WTC11 (cell line): ENCODE data around the gene TRMT1L. TPM values are rescaled to one million over a fixed set of nuclear protein-coding genes. Genes with fewer than 3 reads are reported as not detected.

Experiments used
- ATAC-seq: fragments of 200-7000 bp; cut with Tn5 transposase; 2 replicates; pipeline ENCODE4 v1.10.0; 2021; ENCODE audit warnings: mild to moderate bottlenecking, moderate library complexity
- CTCF ChIA-PET: fragments of 300-600 bp; sonication (Branson Sonifier 250); formaldehyde crosslinking; loops from one replicate; lab custom pipeline; 2021; ENCODE audit warnings: antibody characterized with exemption; lab: Charles Lee
- POLR2A ChIA-PET: fragments of 350-600 bp; sonication (Branson Sonifier 250); formaldehyde crosslinking; loops from one replicate; lab custom pipeline; 2021; ENCODE audit warnings: antibody characterized with exemption; lab: Charles Lee
- DNase-seq: peaks from one replicate; pipeline ENCODE4 v3.0.0; 2021; ENCODE audit warnings: low spot score
- H3K27ac Mint-ChIP-seq: 2 replicates; pipeline ENCODE4 v1.8.0; 2021; ENCODE audit warnings: mixed read lengths
- H3K27me3 Mint-ChIP-seq: 2 replicates; pipeline ENCODE4 v1.8.0; 2021; ENCODE audit warnings: low read depth, mild to moderate bottlenecking, moderate library complexity, mixed read lengths
- H3K36me3 Mint-ChIP-seq: 2 replicates; pipeline ENCODE4 v1.8.0; 2021; ENCODE audit warnings: mixed read lengths
- H3K4me1 Mint-ChIP-seq: 2 replicates; pipeline ENCODE4 v1.8.0; 2022; ENCODE audit warnings: mixed read lengths
- H3K4me3 Mint-ChIP-seq: 2 replicates; pipeline ENCODE4 v1.8.0; 2021; ENCODE audit warnings: mild to moderate bottlenecking, moderate library complexity, mixed read lengths
- H3K9me3 Mint-ChIP-seq: 2 replicates; pipeline ENCODE4 v1.8.0; 2021; ENCODE audit warnings: mixed read lengths
- ARID4B ChIP-seq: sonication (generic); formaldehyde crosslinking; IDR thresholded peaks from 2 replicates; pipeline ENCODE4 v1.8.0; 2023; ENCODE audit warnings: missing genetic modification reagents, mild to moderate bottlenecking, borderline replicate concordance
- ATF2 ChIP-seq: sonication (generic); formaldehyde crosslinking; IDR thresholded peaks from 2 replicates; pipeline ENCODE4 v1.8.1; 2022; ENCODE audit warnings: low read depth, missing genetic modification reagents, borderline replicate concordance
- EMX1 ChIP-seq: fragments of 250-450 bp; sonication (Bioruptor Pico); IDR thresholded peaks from 2 replicates; pipeline ENCODE4 v1.8.0; 2021; ENCODE audit warnings: mild to moderate bottlenecking
- ESRRA ChIP-seq: sonication (generic); formaldehyde crosslinking; IDR thresholded peaks from 2 replicates; pipeline ENCODE4 v1.8.1; 2022; ENCODE audit warnings: mild to moderate bottlenecking, missing genetic modification reagents, borderline replicate concordance
- GABPB1 ChIP-seq: sonication (generic); formaldehyde crosslinking; IDR thresholded peaks from 2 replicates; pipeline ENCODE4 v1.8.1; 2023; ENCODE audit warnings: mild to moderate bottlenecking, missing genetic modification reagents
- IRF1 ChIP-seq: sonication (generic); formaldehyde crosslinking; IDR thresholded peaks from 2 replicates; pipeline ENCODE4 v1.8.0; 2023; ENCODE audit warnings: missing genetic modification reagents
- IRF2 ChIP-seq: sonication (generic); formaldehyde crosslinking; IDR thresholded peaks from 2 replicates; pipeline ENCODE4 v1.8.0; 2022; ENCODE audit warnings: low read depth, missing genetic modification reagents, borderline replicate concordance
- JAZF1 ChIP-seq: fragments of 250-450 bp; sonication (Bioruptor Pico); IDR thresholded peaks from 2 replicates; pipeline ENCODE4 v1.9.0; 2021; ENCODE audit warnings: moderate library complexity, mild to moderate bottlenecking, inconsistent platforms
- KAT7 ChIP-seq: sonication (generic); formaldehyde crosslinking; IDR thresholded peaks from 2 replicates; pipeline ENCODE4 v1.8.1; 2023; ENCODE audit warnings: missing genetic modification reagents, mild to moderate bottlenecking, borderline replicate concordance
- NR1H2 ChIP-seq: sonication (generic); formaldehyde crosslinking; IDR thresholded peaks from 2 replicates; pipeline ENCODE4 v1.9.0; 2021; ENCODE audit warnings: mild to moderate bottlenecking, moderate library complexity, missing genetic modification reagents
- PREB ChIP-seq: sonication (generic); formaldehyde crosslinking; IDR thresholded peaks from 2 replicates; pipeline ENCODE4 v1.8.1; 2022; ENCODE audit warnings: mild to moderate bottlenecking, missing genetic modification reagents, moderate library complexity, borderline replicate concordance
- RELA ChIP-seq: sonication (generic); formaldehyde crosslinking; IDR thresholded peaks from 2 replicates; pipeline ENCODE4 v1.8.1; 2022; ENCODE audit warnings: missing genetic modification reagents, mild to moderate bottlenecking, borderline replicate concordance
- SMAD4 ChIP-seq: sonication (generic); formaldehyde crosslinking; IDR thresholded peaks from 2 replicates; pipeline ENCODE4 v1.8.0; 2022; ENCODE audit warnings: mild to moderate bottlenecking, missing genetic modification reagents
- ZBTB21 ChIP-seq: sonication (generic); formaldehyde crosslinking; IDR thresholded peaks from 2 replicates; pipeline ENCODE4 v1.8.1; 2023; ENCODE audit warnings: mild to moderate bottlenecking, missing genetic modification reagents, borderline replicate concordance
- ZNF532 ChIP-seq: fragments of 250-450 bp; sonication (Bioruptor Pico); IDR thresholded peaks from 2 replicates; pipeline ENCODE4 v1.9.0; 2021; ENCODE audit warnings: mild to moderate bottlenecking, borderline replicate concordance
- ZNF671 ChIP-seq: fragments of 250-450 bp; sonication (Bioruptor Pico); IDR thresholded peaks from 2 replicates; pipeline ENCODE4 v1.8.0; 2021; ENCODE audit warnings: mild to moderate bottlenecking
- ZSCAN18 ChIP-seq: fragments of 250-450 bp; sonication (Bioruptor Pico); IDR thresholded peaks from 2 replicates; pipeline ENCODE4 v2.1.2; 2022; ENCODE audit warnings: mild to moderate bottlenecking, moderate library complexity
- total RNA-seq: library from RNA; stranded (reverse); gene quantifications from 3 replicates; pipeline ENCODE4 v1.2.3, GENCODE V29; 2021

Gene TRMT1L
- total RNA-seq, 1 experiment from 2014 or later, result 24.7 TPM

- no peak for DNase-seq
- Mint-ChIP-seq H3K9me3 (no peaks in the 10 kb centered on the region), H3K36me3 (no peaks in the 10 kb centered on the region), H3K4me3 (peak overlapping the region; percentile 18), H3K27ac (peak overlapping the region; percentile 94), H3K27me3 (no peaks in the 10 kb centered on the region), H3K4me1 (peaks cover 80% of the 10 kb centered on the region)
- ChIA-PET CTCF (no interaction called here), POLR2A (no interaction called here)
- ATAC-seq, result peak; percentile 62
- TF ChIP-seq NR1H2 (CRISPR knock-in tag) (no peak), EMX1 (CRISPR knock-in tag) (no peak), IRF2 (CRISPR knock-in tag) (no peak), ESRRA (CRISPR knock-in tag) (no peak), ATF2 (CRISPR knock-in tag) (no peak), GABPB1 (CRISPR knock-in tag) (no peak), IRF1 (no peak), ZBTB21 (CRISPR knock-in tag) (no peak)
Measured at GRCh38 chr1:185074307-185074706, 82.4 kb downstream of the TRMT1L start.

GRCh38 chr1:185073725-185074124, 83.0 kb downstream of the TRMT1L start:
- Mint-ChIP-seq H3K36me3 (no peaks in the 10 kb centered on the region), H3K4me3 (0 out of 2 replicates have a peak overlapping the region, but pooled peaks have one; percentile 22), H3K4me1 (peaks cover 84% of the 10 kb centered on the region), H3K27me3 (no peaks in the 10 kb centered on the region), H3K27ac (peak overlapping the region; percentile 93), H3K9me3 (no peaks in the 10 kb centered on the region)
- DNase-seq (no peak), ATAC-seq (no peak)
- TF ChIP-seq EMX1 (CRISPR knock-in tag) (no peak), RELA (no peak)
- CTCF ChIA-PET, result no interaction called here
- POLR2A ChIA-PET, result no interaction called here

GRCh38 chr1:185070051-185070450, 86.7 kb downstream of the TRMT1L start:
- Mint-ChIP-seq H3K9me3 (peaks cover 4% of the 10 kb centered on the region), H3K27ac (0 out of 2 replicates have a peak overlapping the region, but pooled peaks have one; percentile 16), H3K4me3 (no peak overlapping the region), H3K36me3 (peaks cover 12% of the 10 kb centered on the region), H3K4me1 (peaks cover 76% of the 10 kb centered on the region), H3K27me3 (no peaks in the 10 kb centered on the region)
- ChIA-PET POLR2A (interaction anchor here (0.7 kb wide), 1 partner anchor 131 kb away, joined by 5 read pairs; no protein-coding TSS in a partner anchor), CTCF (interaction anchor here (1.3 kb wide), 1 partner anchor 100 kb away, joined by 3 read pairs; no protein-coding TSS in a partner anchor)
- ATAC-seq (no peak), DNase-seq (no peak)
- TF ChIP-seq PREB (CRISPR knock-in tag) (no peak), NR1H2 (CRISPR knock-in tag) (no peak), ZSCAN18 (CRISPR knock-in tag) (no peak), ZNF671 (no peak), SMAD4 (CRISPR knock-in tag) (no peak), ARID4B (CRISPR knock-in tag) (no peak), ZNF532 (no peak), JAZF1 (CRISPR knock-in tag) (no peak), KAT7 (no peak)
